ENCODE measurements around the gene SOX5.

SOX5 gene

GRCh38 chr12:23579257-23579656 lies 370.2 kb downstream of the SOX5 start:
- no peak for DNase-seq

DNA sequence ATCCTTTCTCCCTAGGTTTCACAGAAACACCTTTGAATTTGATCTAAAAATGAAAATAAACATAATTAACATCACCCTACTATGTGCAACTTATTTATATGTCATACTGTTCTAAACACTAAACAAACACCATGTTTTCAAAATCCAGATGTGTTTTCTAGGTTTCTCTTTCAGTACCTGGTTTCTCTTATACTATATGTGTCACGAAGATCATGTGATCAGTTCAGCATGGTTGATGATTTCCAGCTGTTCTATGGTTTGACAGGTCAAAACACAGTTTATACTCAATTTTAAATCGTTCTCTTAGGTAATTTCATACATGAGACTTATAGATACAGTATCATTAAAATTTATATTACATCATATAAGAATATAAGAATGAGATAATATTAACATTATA lies 373.1 kb downstream of the SOX5 start:
- DNase-seq, result no peak

DNA sequence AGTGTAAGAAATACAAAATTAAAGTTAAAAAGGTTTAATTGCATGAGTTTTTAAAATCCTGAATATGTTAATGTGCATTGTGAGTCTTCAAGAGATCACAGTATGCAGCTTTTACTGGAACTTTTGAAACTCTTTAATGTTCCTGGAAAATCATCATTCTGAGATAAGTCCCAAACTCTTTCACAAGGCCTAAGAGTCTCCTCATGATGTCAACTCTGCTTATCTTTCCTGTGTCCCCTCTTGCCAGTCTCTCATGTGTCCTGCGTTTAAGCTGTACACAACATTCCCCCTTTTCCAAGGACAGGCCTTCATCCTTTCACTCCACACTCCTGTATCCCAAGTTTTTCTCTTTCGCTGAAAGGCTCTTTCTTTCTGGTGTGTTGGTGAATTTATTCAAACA lies 380.1 kb downstream of the SOX5 start:
- no peak for DNase-seq

GRCh38 chr12:23566133-23566532 lies 383.3 kb downstream of the SOX5 start:
- no peak for DNase-seq

DNA sequence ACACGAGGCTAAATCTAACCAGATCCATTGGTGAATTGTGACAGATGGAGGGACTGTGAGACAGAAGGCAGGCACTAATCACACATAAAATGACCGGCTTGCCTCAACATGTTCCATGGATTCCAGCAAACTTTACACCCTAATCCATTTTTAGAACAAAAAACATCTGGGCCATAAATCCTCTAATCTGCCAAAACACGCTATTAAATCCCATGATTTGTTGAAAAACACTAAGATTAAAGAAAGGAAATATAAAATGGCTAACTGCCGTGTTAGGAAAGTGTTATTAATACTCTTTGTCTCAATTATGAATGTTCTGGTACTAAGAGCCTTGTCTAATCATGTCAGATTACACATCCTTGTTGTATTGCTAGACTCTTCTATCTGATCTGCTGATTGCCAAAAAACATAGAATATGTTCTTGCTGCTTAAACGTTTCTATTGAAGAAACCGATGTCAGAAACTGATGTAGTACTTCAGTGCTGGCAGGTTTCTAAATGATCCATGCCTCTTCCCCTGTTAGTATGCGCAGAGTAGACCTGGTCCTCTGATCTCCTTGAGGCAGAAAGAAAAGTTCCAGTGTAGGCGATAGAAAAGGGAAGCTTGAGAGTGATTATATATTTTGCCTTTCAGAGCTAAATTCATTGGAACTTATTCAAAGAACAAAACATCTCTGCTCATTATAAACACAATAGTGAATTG lies 384.9 kb downstream of the SOX5 start:
- DNase-seq, result no peak

GRCh38 chr12:23561364-23562345 lies 387.8 kb downstream of the SOX5 start:
- DNase-seq, result no peak

DNA sequence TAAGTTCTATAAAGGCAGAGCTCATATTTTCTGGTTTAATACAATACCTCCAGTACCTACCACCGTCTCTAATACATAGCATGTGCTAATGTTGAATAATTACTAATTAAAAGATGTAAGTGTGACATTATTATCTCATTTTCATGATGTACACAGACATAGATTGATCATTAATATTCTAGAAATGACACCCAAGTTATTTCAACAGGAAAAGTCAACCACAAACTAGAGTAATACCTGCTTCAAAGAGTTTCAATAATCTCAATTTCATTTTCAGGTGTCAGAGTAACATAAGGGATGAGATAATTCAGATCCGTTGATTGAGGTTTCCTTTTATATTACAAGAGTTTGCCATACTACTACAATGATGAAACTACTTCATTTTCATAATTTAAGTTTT lies 388.9 kb downstream of the SOX5 start:
- DNase-seq, result no peak

GRCh38 chr12:23559268-23559753 lies 390.2 kb downstream of the SOX5 start:
- no peak for DNase-seq

DNA sequence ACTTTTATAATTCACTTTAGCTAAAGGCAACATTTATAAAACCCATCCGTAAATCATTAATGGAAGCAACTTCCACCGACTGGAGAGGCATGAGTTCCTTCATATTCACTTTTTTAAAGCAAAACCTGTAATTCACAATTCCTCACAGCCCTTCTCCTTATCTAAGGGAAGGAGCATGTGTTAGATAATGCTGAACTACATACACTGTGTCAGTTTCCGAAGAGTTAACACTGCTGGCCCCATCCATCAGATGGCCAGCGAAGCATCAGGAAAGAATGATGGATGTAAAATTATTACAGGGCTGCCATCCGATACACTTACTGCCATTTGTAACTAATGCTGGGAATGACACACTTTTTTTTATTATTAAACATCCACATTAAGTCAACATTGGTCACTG lies 392.8 kb downstream of the SOX5 start:
- DNase-seq, result no peak

DNA sequence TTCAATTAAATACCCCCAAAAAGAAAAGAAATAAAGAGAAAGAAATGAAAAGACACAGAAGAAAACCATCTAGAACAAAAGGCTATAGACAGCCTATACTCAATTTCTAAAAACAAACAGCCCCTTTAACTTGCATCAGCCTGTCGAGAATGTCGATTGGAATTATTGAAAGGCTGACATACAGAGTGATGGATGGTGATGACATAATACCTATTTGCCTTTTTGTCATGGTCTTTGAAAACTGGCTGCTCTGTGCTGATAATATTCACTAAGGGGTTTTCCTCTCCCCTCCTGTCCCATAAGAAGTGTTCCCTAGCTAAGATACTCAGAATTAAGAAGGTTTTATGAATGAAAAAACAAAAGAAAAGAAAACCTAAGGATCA lies 393.7 kb downstream of the SOX5 start:
- no peak for DNase-seq

DNA sequence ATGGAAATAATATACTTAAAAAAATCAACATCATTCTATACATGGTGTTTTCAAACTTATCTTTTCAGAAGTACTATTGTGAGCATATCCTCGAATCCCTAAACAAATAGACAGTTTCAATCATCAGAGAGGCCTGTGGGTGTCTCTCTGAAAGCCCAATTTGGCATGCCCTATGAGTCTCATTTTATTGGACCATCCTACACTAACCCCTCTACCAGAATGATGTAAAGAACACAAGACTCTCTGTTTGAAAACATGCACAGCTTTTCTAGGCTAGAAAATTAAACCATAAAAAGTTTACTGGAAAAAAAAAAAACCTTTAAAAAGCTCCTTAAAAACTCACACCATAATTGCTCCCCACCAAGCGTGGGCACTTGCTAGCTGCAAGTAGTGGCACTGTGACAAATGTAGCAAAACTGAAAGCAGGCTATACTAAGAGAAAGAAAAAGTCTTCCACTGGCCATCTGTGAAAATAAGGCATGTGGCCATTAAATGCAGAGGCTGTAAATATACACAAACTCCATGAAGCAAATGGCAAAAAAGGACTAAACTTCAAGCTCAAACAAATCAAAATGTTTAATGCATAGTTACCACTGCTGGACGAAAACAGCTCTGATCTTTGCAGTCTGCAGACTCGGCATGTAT lies 394.2 kb downstream of the SOX5 start:
- no peak for DNase-seq

GRCh38 chr12:23552417-23552816 lies 397.1 kb downstream of the SOX5 start:
- no peak for DNase-seq

DNA sequence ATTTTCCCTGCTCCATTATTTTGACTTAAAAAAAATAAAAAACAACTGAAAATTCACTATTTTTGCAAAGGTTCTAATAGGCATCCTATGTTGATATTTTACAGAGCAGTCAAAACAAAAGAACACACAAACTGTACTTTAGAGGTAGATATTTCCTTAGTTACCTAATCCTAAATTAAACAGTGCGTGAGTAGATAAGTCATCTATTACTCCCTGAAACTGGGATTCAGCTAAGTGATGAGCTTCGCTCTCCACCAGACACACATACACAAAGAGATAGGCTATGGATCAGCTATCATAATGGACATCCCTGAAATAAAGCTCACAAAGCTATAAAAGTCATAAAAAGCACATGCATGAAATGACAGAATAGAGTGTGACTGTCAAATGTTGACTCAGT lies 398.7 kb downstream of the SOX5 start:
- DNase-seq, result no peak

- DNase-seq, result no peak
Measured at GRCh38 chr12:23548742-23549141, 400.7 kb downstream of the SOX5 start.

DNA sequence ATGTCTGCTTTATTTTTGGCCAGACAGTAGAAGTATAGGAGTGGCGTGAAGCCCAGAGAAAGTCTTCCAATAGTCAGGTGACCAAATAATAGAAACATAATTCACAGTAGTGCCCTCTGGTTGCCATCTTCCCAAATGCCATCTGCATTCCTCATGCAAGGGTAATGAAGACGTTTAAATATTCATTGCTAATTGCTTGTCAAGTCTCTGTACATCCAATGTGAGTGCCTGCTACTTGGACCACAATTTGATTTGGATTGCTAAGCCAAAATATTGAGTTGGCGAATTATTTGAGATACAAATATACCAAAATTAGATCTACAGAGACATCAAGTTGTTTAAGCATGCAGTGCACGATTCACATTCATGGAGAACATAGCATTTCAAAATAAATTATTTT lies 402.7 kb downstream of the SOX5 start:
- DNase-seq, result no peak

DNA sequence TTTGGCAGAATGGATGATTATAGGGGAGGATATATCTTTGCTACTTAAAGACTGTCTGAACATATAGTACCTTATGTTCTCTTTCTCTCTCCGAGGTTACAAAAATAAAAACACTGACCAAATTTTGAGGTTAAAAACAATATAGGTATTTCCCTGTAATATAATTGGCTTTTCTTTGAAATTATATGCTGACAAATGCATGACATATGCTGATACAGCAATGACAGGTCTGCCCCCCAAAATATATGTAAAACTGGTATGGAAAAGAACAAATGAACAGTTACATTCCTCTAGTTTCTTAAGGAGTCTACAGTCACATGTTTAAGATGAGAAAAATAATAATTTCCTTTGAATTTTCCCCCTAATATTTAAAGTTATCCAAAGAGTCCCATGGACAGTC lies 405.7 kb downstream of the SOX5 start:
- DNase-seq, result no peak

DNA sequence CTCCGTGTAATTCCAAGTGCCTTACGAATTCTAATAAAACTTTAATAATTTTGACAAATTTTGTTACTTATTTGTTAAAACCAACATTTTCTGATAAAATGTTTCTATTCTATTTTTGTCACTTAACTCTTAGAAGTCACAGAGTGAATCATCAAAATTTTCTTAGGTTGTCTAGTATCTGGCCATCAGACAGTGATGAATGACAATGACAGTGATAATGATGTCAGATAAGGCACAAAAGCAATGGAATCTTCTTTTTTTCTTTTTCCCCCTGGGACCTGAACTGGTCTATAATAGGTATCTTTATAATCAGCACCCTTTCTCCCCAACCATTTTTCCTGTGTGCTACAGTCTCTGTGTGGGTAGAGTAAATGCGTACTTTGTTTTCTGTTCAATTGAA lies 407.3 kb downstream of the SOX5 start:
- DNase-seq, result no peak

DNA sequence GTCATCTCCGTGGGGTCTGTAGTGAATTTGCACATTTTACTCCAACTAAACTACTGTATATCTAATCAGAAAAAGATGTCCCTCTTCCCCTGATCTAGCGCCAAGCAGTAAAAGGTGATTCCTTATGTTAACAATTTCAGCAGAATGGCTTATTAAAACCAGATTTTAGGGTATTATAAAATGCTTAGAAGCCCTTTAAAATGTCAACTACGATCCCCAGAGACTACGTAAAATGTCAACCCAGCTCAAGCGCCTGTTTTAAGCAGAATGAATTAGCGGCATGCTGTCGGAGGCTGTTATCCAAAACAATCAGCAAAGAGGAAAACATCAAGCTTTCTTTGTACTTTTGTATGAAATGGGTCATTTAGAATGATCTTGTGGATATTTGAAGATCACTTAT lies 408.9 kb downstream of the SOX5 start:
- no peak for DNase-seq

DNA sequence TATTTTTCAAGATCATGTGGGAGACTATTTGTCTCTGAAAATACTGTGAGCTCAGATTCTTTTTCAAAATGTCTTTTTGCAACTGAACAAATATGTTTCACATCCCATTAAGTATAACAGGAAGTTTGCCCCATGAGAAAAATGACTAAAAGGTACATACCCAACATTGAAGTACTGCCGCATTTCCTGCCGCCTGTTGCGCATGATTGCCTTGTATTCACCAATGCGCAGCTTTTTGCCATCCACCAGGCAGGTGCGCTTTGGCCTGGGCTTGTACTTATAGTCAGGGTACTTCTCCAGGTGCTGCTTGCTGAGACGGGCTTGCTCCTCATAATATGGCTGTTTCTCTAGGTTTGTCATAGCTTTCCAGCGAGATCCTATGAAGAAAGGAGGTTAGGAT lies 413.2 kb downstream of the SOX5 start:
- no peak for DNase-seq

DNA sequence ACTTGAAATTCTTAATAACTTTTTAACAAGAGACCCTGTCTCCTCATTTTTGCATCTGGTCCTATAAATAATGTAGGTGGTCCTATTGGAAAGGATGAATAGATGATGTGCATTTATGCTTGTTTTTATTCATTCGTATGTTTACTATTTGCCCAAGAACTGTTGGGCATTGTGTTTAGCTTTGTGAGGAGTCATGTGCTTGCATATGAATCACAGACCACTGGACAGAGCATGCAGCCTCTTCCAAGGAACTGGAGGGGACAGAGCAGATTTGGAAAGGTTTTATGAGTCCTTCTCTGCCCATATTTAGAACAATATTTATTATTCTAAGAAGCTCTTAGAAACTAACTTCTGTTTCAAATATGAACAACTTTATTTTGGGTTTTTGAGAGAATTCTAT lies 414.0 kb downstream of the SOX5 start:
- no peak for DNase-seq

GRCh38 chr12:23534196-23534595 lies 415.3 kb downstream of the SOX5 start:
- no peak for DNase-seq

- DNase-seq, result no peak
Measured at GRCh38 chr12:23533699-23534098, 415.8 kb downstream of the SOX5 start.

- DNase-seq, result no peak
Measured at GRCh38 chr12:23533265-23533664, 416.2 kb downstream of the SOX5 start.

DNA sequence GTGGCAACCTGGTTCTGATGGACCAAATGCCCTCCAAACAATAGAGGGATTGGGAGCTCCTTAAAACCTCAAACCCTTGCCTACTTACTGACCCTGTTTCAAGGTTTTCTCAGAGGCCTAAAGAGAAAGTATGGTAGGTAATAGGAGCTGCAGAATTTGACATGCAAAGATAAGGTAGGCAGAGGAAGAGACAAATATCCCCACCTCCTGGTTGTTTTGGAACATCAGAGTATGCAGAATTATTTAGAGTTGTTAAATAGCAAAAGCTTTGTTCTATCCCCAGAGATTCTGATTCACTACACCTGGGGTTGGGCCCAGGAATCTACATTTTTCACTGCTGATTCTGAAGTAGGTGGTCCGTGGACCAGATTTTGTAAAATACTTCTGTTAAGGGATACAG lies 421.2 kb downstream of the SOX5 start:
- DNase-seq, result no peak

Measured in activated CD4-positive, alpha-beta T cell treated with anti-CD3 and anti-CD28 coated beads, Interleukin-2, amount 50 U/mL, for 4 hours (primary cell).